ENCODE measurements around the gene GGA2. TPM values are rescaled to one million over a fixed set of nuclear protein-coding genes. Genes with fewer than 3 reads are reported as not detected.

The GGA2 gene
- total RNA-seq, 5 donors from 2014 or later (not counting 1 experiment from before 2014, with no cell fraction given) = 84.0 to 146 (median 99.6) TPM

DNA sequence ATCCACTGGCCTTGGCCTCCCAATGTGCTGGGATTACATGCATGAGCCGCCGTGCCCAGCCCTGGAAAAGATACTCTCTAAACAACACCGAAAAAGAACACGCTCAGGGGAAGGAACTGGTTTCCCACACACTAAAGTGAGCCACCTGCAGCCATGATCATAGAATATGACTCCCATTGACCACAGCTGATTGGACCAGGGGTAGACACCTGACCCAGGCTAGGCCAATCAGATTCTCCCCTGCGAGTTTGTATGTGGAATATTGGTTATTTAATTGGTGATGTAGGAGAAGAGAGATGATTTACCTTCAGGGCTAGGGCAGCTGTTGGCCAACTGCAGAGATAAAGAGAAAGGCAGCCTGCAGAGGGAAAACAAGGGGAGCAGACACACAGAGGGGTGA is 9.0 kb upstream of the GGA2 start:
- Mint-ChIP-seq H3K4me1 (peaks cover 26 to 37% (median 29%) of the 10 kb centered on the region in 3 donors), H3K27ac (no peak overlapping the region), H3K36me3 (peaks cover 36% of the 10 kb centered on the region), H3K27me3 (no peaks in the 10 kb centered on the region), H3K9me3 (no peaks in the 10 kb centered on the region), H3K4me3 (no peak overlapping the region)
- CTCF ChIA-PET = no interaction called here
- Histone ChIP-seq H3K27ac (ENCODE audit: low read length) (no peak overlapping the region), H3K4me3 (ENCODE audit: control insufficient read depth in 1 of 2, extremely low read depth in 1 of 2, low read length in 1 of 2) (no peak overlapping the region), H3K36me3 (ENCODE audit: control insufficient read depth in 2 of 2, extremely low read depth in 1 of 2, insufficient read depth in 1 of 2, low read length in 1 of 2) (peaks cover 0 to 24% of the 10 kb centered on the region in 2 donors), H3K9me3 (no peaks in the 10 kb centered on the region), H3K27me3 (replicated peaks in 1 of 2; ENCODE audit: control insufficient read depth in 2 of 2, extremely low read depth in 1 of 2, insufficient read depth in 2 of 2, low read length in 1 of 2) (no peaks in the 10 kb centered on the region), H3K4me1 (ENCODE audit: control insufficient read depth in 1 of 2, extremely low read depth in 1 of 2, insufficient read depth in 2 of 2, low read length in 2 of 2) (peaks cover 0 to 30% of the 10 kb centered on the region in 2 experiments)
- ATAC-seq (replicated peaks in 1 of 4) (no peak), DNase-seq (no peak)
- 86% methylated on average over 1 of the region's 5 CpGs for WGBS (ENCODE audit: insufficient coverage)
- POLR2A ChIA-PET = no interaction called here

DNA sequence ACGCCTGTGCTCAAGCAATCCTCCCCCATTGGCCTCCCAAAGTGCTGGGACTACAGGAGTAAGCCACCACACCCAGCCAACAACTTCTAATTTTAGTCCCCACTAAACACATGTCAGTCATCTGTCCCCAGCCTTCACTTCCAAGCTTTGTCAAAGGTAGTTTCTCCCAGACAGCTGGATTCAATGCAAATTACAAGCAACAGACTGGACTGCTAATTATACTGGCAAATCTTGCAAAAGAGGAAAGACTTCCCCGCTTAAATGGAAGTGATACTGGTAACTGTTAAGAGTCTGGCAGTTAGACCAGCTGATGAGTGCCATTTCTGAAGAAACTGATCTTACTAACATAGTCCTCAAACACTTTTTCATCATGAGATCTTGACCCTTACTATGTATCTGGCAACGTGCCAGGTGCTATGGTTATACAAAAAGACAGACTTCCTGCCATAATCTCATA is 8.2 kb upstream of the GGA2 start:
- Mint-ChIP-seq H3K4me3 (no peak overlapping the region), H3K4me1 (peaks cover 30 to 43% (median 32%) of the 10 kb centered on the region in 3 donors)
- CTCF ChIA-PET = no interaction called here

DNA sequence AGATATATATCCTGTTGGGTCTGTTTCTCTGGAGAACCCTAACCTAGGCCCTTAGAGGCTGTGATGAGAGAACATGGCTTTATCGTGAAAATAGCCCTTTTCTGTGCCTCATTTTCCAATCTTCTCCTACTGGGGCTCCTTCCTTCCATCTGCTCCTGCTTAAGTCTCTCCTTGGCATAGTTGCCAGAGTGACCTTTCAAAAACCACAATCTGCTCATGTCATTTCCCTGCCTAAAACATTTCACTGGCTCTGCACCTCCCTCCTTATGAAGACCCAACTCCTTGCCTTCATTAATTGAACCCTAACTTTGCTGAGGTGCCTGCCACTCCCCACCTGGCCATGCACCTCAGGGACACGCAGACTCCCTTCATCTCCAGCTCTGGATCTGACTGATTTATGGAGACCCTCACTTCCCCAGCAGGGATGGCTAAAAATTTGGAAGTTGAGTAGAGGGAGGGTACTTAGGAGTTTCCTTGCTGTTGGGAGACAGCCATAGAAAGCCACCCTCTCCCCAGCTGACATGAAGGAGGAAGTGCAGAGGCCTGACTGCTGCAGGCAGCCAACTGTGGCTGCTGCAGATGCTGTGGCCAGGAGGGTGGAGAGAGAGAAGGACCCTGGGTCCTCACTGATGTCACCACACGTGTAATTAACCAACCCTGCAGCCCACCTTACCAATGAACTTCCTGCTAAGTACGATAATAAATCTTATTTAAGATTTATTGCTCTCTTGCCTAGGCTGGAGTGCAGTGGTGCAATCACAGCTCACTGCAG is 6.3 kb upstream of the GGA2 start:
- Histone ChIP-seq H3K4me1 (ENCODE audit: control insufficient read depth in 1 of 2, extremely low read depth in 1 of 2, insufficient read depth in 2 of 2, low read length in 2 of 2) (peaks cover 0 to 34% of the 10 kb centered on the region in 2 experiments), H3K4me3 (ENCODE audit: control insufficient read depth in 1 of 2, extremely low read depth in 1 of 2, low read length in 1 of 2) (no peak overlapping the region), H3K36me3 (ENCODE audit: control insufficient read depth in 2 of 2, extremely low read depth in 1 of 2, insufficient read depth in 1 of 2, low read length in 1 of 2) (peaks cover 0 to under 1% of the 10 kb centered on the region in 2 donors), H3K27ac (ENCODE audit: low read length) (no peak overlapping the region), H3K9me3 (no peaks in the 10 kb centered on the region), H3K27me3 (replicated peaks in 1 of 2; ENCODE audit: control insufficient read depth in 2 of 2, extremely low read depth in 1 of 2, insufficient read depth in 2 of 2, low read length in 1 of 2) (no peaks in the 10 kb centered on the region)
- WGBS (ENCODE audit: insufficient coverage) = 50% methylated on average over 1 of the region's 4 CpGs
- H3K4me3 Mint-ChIP-seq = no peak overlapping the region
- POLR2A ChIA-PET = no interaction called here
- H3K4me1 Mint-ChIP-seq = peaks cover 32 to 51% (median 36%) of the 10 kb centered on the region in 3 donors
- CTCF ChIA-PET = no interaction called here
- H3K27ac Mint-ChIP-seq = peak overlapping the region; percentile 29 to 48
- H3K27me3 Mint-ChIP-seq = no peaks in the 10 kb centered on the region
- peaks cover 8% of the 10 kb centered on the region for H3K36me3 Mint-ChIP-seq
- ATAC-seq (replicated peaks in 1 of 4) = no peak
- DNase-seq = peak in 1 of 35 experiments; percentile 33
- no peaks in the 10 kb centered on the region for H3K9me3 Mint-ChIP-seq

More for the DNA sequence above, 8.2 kb upstream of the GGA2 start:
- Mint-ChIP-seq H3K36me3 (peaks cover 27% of the 10 kb centered on the region), H3K27me3 (no peaks in the 10 kb centered on the region), H3K9me3 (no peaks in the 10 kb centered on the region), H3K27ac (no peak overlapping the region)
- Histone ChIP-seq H3K27me3 (replicated peaks in 1 of 2; ENCODE audit: control insufficient read depth in 2 of 2, extremely low read depth in 1 of 2, insufficient read depth in 2 of 2, low read length in 1 of 2) (no peaks in the 10 kb centered on the region), H3K4me3 (ENCODE audit: control insufficient read depth in 1 of 2, extremely low read depth in 1 of 2, low read length in 1 of 2) (no peak overlapping the region), H3K27ac (ENCODE audit: low read length) (no peak overlapping the region), H3K9me3 (no peaks in the 10 kb centered on the region), H3K36me3 (ENCODE audit: control insufficient read depth in 2 of 2, extremely low read depth in 1 of 2, insufficient read depth in 1 of 2, low read length in 1 of 2) (peaks cover 0 to 15% of the 10 kb centered on the region in 2 donors), H3K4me1 (ENCODE audit: control insufficient read depth in 1 of 2, extremely low read depth in 1 of 2, insufficient read depth in 2 of 2, low read length in 2 of 2) (peaks cover 0 to 34% of the 10 kb centered on the region in 2 experiments)
- POLR2A ChIA-PET = no interaction called here
- WGBS (ENCODE audit: insufficient coverage) = no CpG with 5 or more reads among the region's 3 CpGs
- ATAC-seq (replicated peaks in 1 of 4) (no peak), DNase-seq (no peak)

GRCh38 chr16:23515881-23516280 is 5.6 kb upstream of the GGA2 start:
- H3K4me1 Mint-ChIP-seq = peaks cover 35 to 54% (median 43%) of the 10 kb centered on the region in 3 donors
- no peak for DNase-seq
- Histone ChIP-seq H3K4me1 (ENCODE audit: control insufficient read depth in 1 of 2, extremely low read depth in 1 of 2, insufficient read depth in 2 of 2, low read length in 2 of 2) (peaks cover 0 to 37% of the 10 kb centered on the region in 2 experiments), H3K27ac (ENCODE audit: low read length) (no peak overlapping the region), H3K36me3 (ENCODE audit: control insufficient read depth in 2 of 2, extremely low read depth in 1 of 2, insufficient read depth in 1 of 2, low read length in 1 of 2) (no peaks in the 10 kb centered on the region), H3K4me3 (ENCODE audit: control insufficient read depth in 1 of 2, extremely low read depth in 1 of 2, low read length in 1 of 2) (no peak overlapping the region), H3K27me3 (replicated peaks in 1 of 2; ENCODE audit: control insufficient read depth in 2 of 2, extremely low read depth in 1 of 2, insufficient read depth in 2 of 2, low read length in 1 of 2) (no peaks in the 10 kb centered on the region), H3K9me3 (no peaks in the 10 kb centered on the region)
- ATAC-seq (replicated peaks in 1 of 4) = no peak
- no peaks in the 10 kb centered on the region for H3K27me3 Mint-ChIP-seq
- peaks cover 6% of the 10 kb centered on the region for H3K36me3 Mint-ChIP-seq
- POLR2A ChIA-PET = interaction anchor here in 1 of 2 donors (0.6 kb wide), 1 partner anchor 1806 kb away, joined by 4 read pairs; no protein-coding TSS in a partner anchor
- H3K4me3 Mint-ChIP-seq = peak overlapping the region in 1 of 3 donors; percentile 28
- 100% methylated on average over 1 of the region's 5 CpGs for WGBS (ENCODE audit: insufficient coverage)
- peak overlapping the region; percentile 48 to 75 for H3K27ac Mint-ChIP-seq
- CTCF ChIA-PET = interaction anchor here in 1 of 2 donors (0.6 kb wide), 1 partner anchor 25 kb away, joined by 5 read pairs; no protein-coding TSS in a partner anchor
- H3K9me3 Mint-ChIP-seq = no peaks in the 10 kb centered on the region

GRCh38 chr16:23514381-23515152 is 4.3 kb upstream of the GGA2 start:
- peaks cover 39 to 60% (median 51%) of the 10 kb centered on the region in 3 donors for H3K4me1 Mint-ChIP-seq
- H3K27ac Mint-ChIP-seq = peak overlapping the region; percentile 65 to 88
- Histone ChIP-seq H3K27me3 (replicated peaks in 1 of 2; ENCODE audit: control insufficient read depth in 2 of 2, extremely low read depth in 1 of 2, insufficient read depth in 2 of 2, low read length in 1 of 2) (no peaks in the 10 kb centered on the region), H3K4me1 (ENCODE audit: control insufficient read depth in 1 of 2, extremely low read depth in 1 of 2, insufficient read depth in 2 of 2, low read length in 2 of 2) (peaks cover 3 to 42% of the 10 kb centered on the region in 2 experiments), H3K9me3 (no peaks in the 10 kb centered on the region), H3K27ac (ENCODE audit: low read length) (peak overlapping the region; percentile 1), H3K36me3 (ENCODE audit: control insufficient read depth in 2 of 2, extremely low read depth in 1 of 2, insufficient read depth in 1 of 2, low read length in 1 of 2) (no peaks in the 10 kb centered on the region), H3K4me3 (ENCODE audit: control insufficient read depth in 1 of 2, extremely low read depth in 1 of 2, low read length in 1 of 2) (no peak overlapping the region)
- 0% methylated on average over 2 of the region's 7 CpGs for WGBS (ENCODE audit: insufficient coverage)
- H3K36me3 Mint-ChIP-seq = peaks cover 5% of the 10 kb centered on the region
- POLR2A ChIA-PET = no interaction called here
- no peaks in the 10 kb centered on the region for H3K27me3 Mint-ChIP-seq
- CTCF ChIA-PET = no interaction called here
- no peaks in the 10 kb centered on the region for H3K9me3 Mint-ChIP-seq
- H3K4me3 Mint-ChIP-seq = peak overlapping the region in 1 of 3 donors; percentile 57
- ATAC-seq (replicated peaks in 1 of 4) (peak; percentile 17 to 34 (median 32)), DNase-seq (peak in 17 of 35 experiments; percentile 10 to 63 (median 18))

GRCh38 chr16:23512168-23512695 is 1.9 kb upstream of the GGA2 start:
- ChIA-PET POLR2A (no interaction called here), CTCF (no interaction called here)
- H3K27me3 ChIP-seq (replicated peaks in 1 of 2; ENCODE audit: control insufficient read depth in 2 of 2, extremely low read depth in 1 of 2, insufficient read depth in 2 of 2, low read length in 1 of 2) = no peaks in the 10 kb centered on the region
- Mint-ChIP-seq H3K4me1 (peaks cover 52 to 69% (median 68%) of the 10 kb centered on the region in 3 donors), H3K9me3 (no peaks in the 10 kb centered on the region), H3K27ac (no peak overlapping the region), H3K27me3 (no peaks in the 10 kb centered on the region), H3K4me3 (no peak overlapping the region), H3K36me3 (peaks cover 6% of the 10 kb centered on the region)
- H3K36me3 ChIP-seq (ENCODE audit: control insufficient read depth in 2 of 2, extremely low read depth in 1 of 2, insufficient read depth in 1 of 2, low read length in 1 of 2) = no peaks in the 10 kb centered on the region
- WGBS (ENCODE audit: insufficient coverage) = 86% methylated on average over 2 of the region's 4 CpGs
- H3K4me3 ChIP-seq (ENCODE audit: control insufficient read depth in 1 of 2, extremely low read depth in 1 of 2, low read length in 1 of 2) = no peak overlapping the region
- no peaks in the 10 kb centered on the region for H3K9me3 ChIP-seq
- no peak overlapping the region for H3K27ac ChIP-seq (ENCODE audit: low read length)
- DNase-seq (no peak), ATAC-seq (replicated peaks in 1 of 4) (no peak)
- peaks cover 3 to 61% of the 10 kb centered on the region in 2 experiments for H3K4me1 ChIP-seq (ENCODE audit: control insufficient read depth in 1 of 2, extremely low read depth in 1 of 2, insufficient read depth in 2 of 2, low read length in 2 of 2)
